IMR-90 (cell line): Measurements from ENCODE around the gene PTPN3. TPM values are rescaled to one million over a fixed set of nuclear protein-coding genes. Genes with fewer than 3 reads are reported as not detected.

Source experiments
- ATAC-seq: fragments of 200-7000 bp; cut with Tn5 transposase; 2 replicates; pipeline ENCODE4 v1.9.1; 2020; ENCODE audit warnings: low read depth, mild to moderate bottlenecking, moderate library complexity
- BruUV-seq: library from RNA; stranded (reverse); fragments of 400-500 nt; replicated peaks from 2 replicates; lab custom pipeline; 2021; lab: Mats Ljungman, UMichigan
- CTCF ChIA-PET: fragments of 300-600 bp; formaldehyde crosslinking; extraction: SDS; loops from one replicate; lab custom pipeline; 2021; ENCODE audit warnings: antibody characterized with exemption; lab: Yijun Ruan, JAX
- POLR2A ChIA-PET: fragments of 300-600 bp; sonication (Branson Sonifier 250); formaldehyde crosslinking; loops from one replicate; lab custom pipeline; 2022; ENCODE audit warnings: antibody characterized with exemption; ENCODE audit not compliant: unreplicated experiment; lab: Charles Lee
- DNase-seq: peaks from one replicate; pipeline ENCODE4 v3.0.0; 2013
- H2AFZ ChIP-seq: replicated peaks from 2 replicates; pipeline ENCODE3; 2013; ENCODE audit warnings: low read length, mild to moderate bottlenecking; ENCODE audit not compliant: poor library complexity
- H2AK5ac ChIP-seq: 2 replicates; pipeline ENCODE4 v1.6.1; 2013; ENCODE audit warnings: low read depth, low read length, inconsistent platforms
- H2AK9ac ChIP-seq: replicated peaks from 2 replicates; pipeline ENCODE3; 2013; ENCODE audit warnings: mild to moderate bottlenecking, low read depth, low read length, moderate library complexity; ENCODE audit not compliant: poor library complexity
- H2BK120ac ChIP-seq: 2 replicates; pipeline ENCODE4 v1.6.1; 2013; ENCODE audit warnings: low read depth, low read length, inconsistent platforms
- H2BK15ac ChIP-seq: 3 replicates; pipeline ENCODE4 v1.6.1; 2013; ENCODE audit warnings: low read depth, low read length, inconsistent platforms
- H2BK20ac ChIP-seq: 2 replicates; pipeline ENCODE4 v1.6.1; 2013; ENCODE audit warnings: low read depth, mild to moderate bottlenecking, inconsistent platforms, low read length, moderate library complexity
- H2BK5ac ChIP-seq: 2 replicates; pipeline ENCODE4 v1.6.1; 2013; ENCODE audit warnings: mild to moderate bottlenecking, low read depth, low read length, inconsistent platforms; ENCODE audit not compliant: poor library complexity, severe bottlenecking
- H3K14ac ChIP-seq: replicated peaks from 2 replicates; pipeline ENCODE4 v1.6.1; 2013; ENCODE audit warnings: low read depth, low read length, inconsistent platforms
- H3K18ac ChIP-seq: 2 replicates; pipeline ENCODE4 v1.6.1; 2013; ENCODE audit warnings: low read depth, low read length, control low read depth
- H3K23ac ChIP-seq: 2 replicates; pipeline ENCODE4 v1.6.1; 2013; ENCODE audit warnings: low read depth, low read length, inconsistent platforms
- H3K27ac ChIP-seq: 2 replicates; pipeline ENCODE4 v1.5.1; 2013; ENCODE audit warnings: mild to moderate bottlenecking, control low read depth, low read length; ENCODE audit not compliant: insufficient read depth
- H3K27me3 ChIP-seq: 2 replicates; pipeline ENCODE4 v1.6.1; 2013; ENCODE audit warnings: low read length; ENCODE audit not compliant: control insufficient read depth, insufficient read depth
- H3K36me3 ChIP-seq: 2 replicates; pipeline ENCODE4 v1.6.1; 2013; ENCODE audit warnings: low read length, mixed read lengths; ENCODE audit not compliant: control insufficient read depth, insufficient read depth
- H3K4ac ChIP-seq: 2 replicates; pipeline ENCODE4 v1.6.1; 2013; ENCODE audit warnings: low read depth, low read length, inconsistent platforms
- H3K4me1 ChIP-seq: 2 replicates; pipeline ENCODE4 v1.6.1; 2013; ENCODE audit warnings: low read length, mixed read lengths; ENCODE audit not compliant: control insufficient read depth, insufficient read depth
- H3K4me2 ChIP-seq: 2 replicates; pipeline ENCODE4 v1.6.1; 2013; ENCODE audit warnings: low read depth, mild to moderate bottlenecking, control low read depth, low read length, moderate library complexity
- H3K4me3 ChIP-seq: 2 replicates; pipeline ENCODE4 v1.5.1; 2013; ENCODE audit warnings: low read depth, mild to moderate bottlenecking, control low read depth, low read length, moderate library complexity; ENCODE audit not compliant: insufficient read depth
- H3K56ac ChIP-seq: 2 replicates; pipeline ENCODE4 v1.6.1; 2013; ENCODE audit warnings: low read length, inconsistent platforms; ENCODE audit not compliant: insufficient read depth; ENCODE audit errors: extremely low read depth
- H3K79me1 ChIP-seq, 2 experiments: 2 replicates each; pipeline ENCODE4 v1.6.1; 2013; ENCODE audit warnings: low read length in 2 of 2, inconsistent platforms in 1 of 2, low read depth in 1 of 2
- H3K9ac ChIP-seq: 2 replicates; pipeline ENCODE4 v1.6.1; 2013; ENCODE audit warnings: low read depth, low read length, control low read depth
- H3K9me1 ChIP-seq: 2 replicates; pipeline ENCODE4 v1.6.1; 2013; ENCODE audit warnings: low read length, inconsistent platforms; ENCODE audit not compliant: insufficient read depth
- H3K9me3 ChIP-seq: 2 replicates; pipeline ENCODE4 v1.6.1; 2013; ENCODE audit warnings: low read length; ENCODE audit not compliant: control insufficient read depth, insufficient read depth
- H4K20me1 ChIP-seq: 2 replicates; pipeline ENCODE4 v1.6.1; 2013; ENCODE audit warnings: low read length, inconsistent platforms; ENCODE audit not compliant: insufficient read depth
- H4K5ac ChIP-seq: 2 replicates; pipeline ENCODE4 v1.6.1; 2013; ENCODE audit warnings: mild to moderate bottlenecking, low read depth, low read length, control low read depth
- H4K8ac ChIP-seq, 2 experiments: 2 replicates each; pipeline ENCODE4 v1.6.1; 2013; ENCODE audit warnings: low read depth in 2 of 2, low read length in 2 of 2, control low read depth in 1 of 2, inconsistent platforms in 1 of 2
- H4K91ac ChIP-seq: 2 replicates; pipeline ENCODE4 v1.6.1; 2013; ENCODE audit warnings: low read depth, low read length, inconsistent platforms; ENCODE audit not compliant: insufficient read depth
- BHLHE40 ChIP-seq: fragments of 150-350 bp; IDR thresholded peaks from 2 replicates; pipeline ENCODE4 v1.6.1; 2016; ENCODE audit warnings: mild to moderate bottlenecking, low read depth, low read length
- CEBPB ChIP-seq: IDR thresholded peaks from 2 replicates; pipeline ENCODE4 v1.6.1; 2012; ENCODE audit warnings: low read depth, low read length, improper control_type of control experiment
- CHD1 ChIP-seq: IDR thresholded peaks from 2 replicates; pipeline ENCODE4 v1.6.1; 2012; ENCODE audit warnings: low read depth, low read length, improper control_type of control experiment
- CTCF ChIP-seq: conservative IDR thresholded peaks from 2 replicates; pipeline ENCODE4 v1.5.1; 2012; ENCODE audit warnings: mild to moderate bottlenecking, low read depth, low read length, improper control_type of control experiment
- FOS ChIP-seq: fragments of 150-350 bp; IDR thresholded peaks from 2 replicates; pipeline ENCODE4 v1.6.1; 2016; ENCODE audit warnings: low read depth, low read length
- MAFK ChIP-seq: IDR thresholded peaks from 2 replicates; pipeline ENCODE4 v1.6.1; 2012; ENCODE audit warnings: low read depth, low read length, improper control_type of control experiment
- MAZ ChIP-seq: IDR thresholded peaks from 2 replicates; pipeline ENCODE4 v1.6.1; 2012; ENCODE audit warnings: low read depth, mild to moderate bottlenecking, low read length, improper control_type of control experiment, moderate library complexity, borderline replicate concordance
- MXI1 ChIP-seq: IDR thresholded peaks from 2 replicates; pipeline ENCODE4 v1.6.1; 2012; ENCODE audit warnings: low read depth, mild to moderate bottlenecking, low read length, moderate library complexity, borderline replicate concordance
- NFE2L2 ChIP-seq: fragments of 150-350 bp; IDR thresholded peaks from 2 replicates; pipeline ENCODE4 v1.6.1; 2016; ENCODE audit warnings: low read depth, mild to moderate bottlenecking, low read length
- POLR2A ChIP-seq: IDR thresholded peaks from 2 replicates; pipeline ENCODE4 v1.6.1; 2012; ENCODE audit warnings: mild to moderate bottlenecking, low read depth, low read length
- RAD21 ChIP-seq: IDR thresholded peaks from 2 replicates; pipeline ENCODE4 v1.6.1; 2012; ENCODE audit warnings: low read length, improper control_type of control experiment
- RCOR1 ChIP-seq: IDR thresholded peaks from 2 replicates; pipeline ENCODE4 v1.6.1; 2012; ENCODE audit warnings: mild to moderate bottlenecking, low read length, improper control_type of control experiment; ENCODE audit not compliant: insufficient replicate concordance
- RFX5 ChIP-seq: IDR thresholded peaks from 2 replicates; pipeline ENCODE4 v1.8.0; 2012; ENCODE audit warnings: low read depth, mild to moderate bottlenecking, low read length, moderate library complexity
- SMC3 ChIP-seq: fragments of 150-350 bp; IDR thresholded peaks from 2 replicates; pipeline ENCODE4 v1.6.1; 2016; ENCODE audit warnings: low read depth, mild to moderate bottlenecking, antibody characterized with exemption, low read length, moderate library complexity
- USF2 ChIP-seq: fragments of 150-350 bp; IDR thresholded peaks from 2 replicates; pipeline ENCODE4 v1.6.1; 2017; ENCODE audit warnings: mild to moderate bottlenecking, antibody characterized with exemption, low read length, low read depth
- WGBS, 2 experiments: methylation state at CpG; one replicate each; pipeline versions ENCODE4 v1.1.5 to v1.1.7; 2013; ENCODE audit warnings: missing lambda C conversion rate in 2 of 2; ENCODE audit not compliant: insufficient read length in 1 of 2; ENCODE audit errors: extremely low coverage in 2 of 2; 5-methylcytosine and 5-hydroxymethylcytosine counted together
- dilution Hi-C: fragments of 300-500 bp; cut with HindIII; formaldehyde crosslinking; loops from one replicate; pipeline ENCODE4 v1.14.3; 2018; ENCODE audit warnings: low sequenced_read_pairs; ENCODE audit not compliant: unreplicated experiment
- in situ Hi-C: fragments of 300-500 bp; cut with MboI; formaldehyde crosslinking; loops from 3 replicates; pipeline ENCODE4 v1.14.3; 2019; ENCODE audit warnings: low sequenced_read_pairs, inconsistent platforms, mixed read lengths
- intact Hi-C: fragments of 100-400 bp; cut with micrococcal nuclease; formaldehyde crosslinking; loops from 2 replicates; pipeline ENCODE4 v1.10.0; 2022
- polyA plus RNA-seq, 3 experiments: library from polyadenylated mRNA; depleted of rRNA; stranded (reverse); fragments of >200 nt; gene quantifications; 2 replicates each; pipeline ENCODE4 v1.2.3, GENCODE V29; 2012; ENCODE audit warnings: low replicate concordance in 1 of 3
- total RNA-seq: library from RNA; depleted of rRNA; stranded (reverse); fragments of >200 nt; gene quantifications from 2 replicates; pipeline ENCODE4 v1.2.3, GENCODE V29; 2012
- TF ChIP-seq, protein P1 (sequence below): fragments of 150-350 bp; IDR thresholded peaks from 2 replicates; pipeline ENCODE4 v1.6.1; 2016; ENCODE audit warnings: low read depth, mild to moderate bottlenecking, low read length, moderate library complexity, borderline replicate concordance

The PTPN3 gene
- total and polyA plus RNA-seq, 2 of the 4 experiments (the other 2 are of a cell fraction): 0.72 to 0.89 TPM

DNA sequence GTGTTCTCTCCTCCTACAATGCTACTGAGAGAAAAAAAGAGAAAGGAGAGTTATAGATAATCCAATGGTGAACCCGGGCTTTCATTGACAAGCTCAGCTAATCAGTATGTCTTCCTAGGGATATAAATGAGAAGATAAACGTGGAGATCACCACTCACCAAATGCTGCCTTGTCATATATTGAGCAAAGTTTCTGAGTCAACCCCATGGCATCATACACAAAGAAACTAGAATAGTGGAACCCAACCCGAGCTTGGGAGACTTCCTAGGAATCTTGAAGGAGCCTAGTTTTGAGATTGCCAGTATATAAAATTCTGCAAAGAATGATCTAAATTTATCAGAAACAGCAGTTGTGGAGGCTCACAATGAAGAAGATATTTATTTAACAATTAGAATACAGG, 47.8 kb downstream of the PTPN3 start:
- Histone ChIP-seq H4K5ac (no peak overlapping the region), H3K4me1 (peaks cover 8% of the 10 kb centered on the region; the same call in 1 of the 2 replicates), H2AK5ac (no peak overlapping the region), H4K8ac (no peak overlapping the region), H3K27me3 (no peaks in the 10 kb centered on the region; the same call in none of the 2 replicates), H3K14ac (no peak overlapping the region), H3K36me3 (no peaks in the 10 kb centered on the region), H3K9ac (no peak overlapping the region), H2BK120ac (no peak overlapping the region), H3K23ac (no peak overlapping the region), H3K56ac (no peak overlapping the region), H3K9me1 (0 out of 2 replicates have a peak, but pooled peaks cover 5% of the 10 kb centered on the region), H3K4me3 (no peak overlapping the region), H3K27ac (no peak overlapping the region), H4K91ac (no peak overlapping the region), H2BK20ac (no peak overlapping the region), H3K4ac (no peak overlapping the region), H2BK5ac (no peak overlapping the region), H4K20me1 (no peaks in the 10 kb centered on the region), H3K4me2 (no peak overlapping the region), H3K79me1 (no peaks in the 10 kb centered on the region), H2AK9ac (no peak overlapping the region), H2BK15ac (no peak overlapping the region), H2AFZ (no peak overlapping the region), H3K18ac (no peak overlapping the region), H3K9me3 (no peaks in the 10 kb centered on the region)
- WGBS, 2 experiments: no CpG with 5 or more reads among the region's 3 CpGs
- no peak for TF ChIP-seq POLR2A
- no peak for TF ChIP-seq CHD1
- TF ChIP-seq BHLHE40: no peak
- no peak for TF ChIP-seq MXI1
- TF ChIP-seq NFE2L2: no peak
- no peak for TF ChIP-seq FOS
- TF ChIP-seq CTCF: no peak
- TF ChIP-seq CEBPB: no peak
- TF ChIP-seq RCOR1: no peak
- TF ChIP-seq, protein P1, sequence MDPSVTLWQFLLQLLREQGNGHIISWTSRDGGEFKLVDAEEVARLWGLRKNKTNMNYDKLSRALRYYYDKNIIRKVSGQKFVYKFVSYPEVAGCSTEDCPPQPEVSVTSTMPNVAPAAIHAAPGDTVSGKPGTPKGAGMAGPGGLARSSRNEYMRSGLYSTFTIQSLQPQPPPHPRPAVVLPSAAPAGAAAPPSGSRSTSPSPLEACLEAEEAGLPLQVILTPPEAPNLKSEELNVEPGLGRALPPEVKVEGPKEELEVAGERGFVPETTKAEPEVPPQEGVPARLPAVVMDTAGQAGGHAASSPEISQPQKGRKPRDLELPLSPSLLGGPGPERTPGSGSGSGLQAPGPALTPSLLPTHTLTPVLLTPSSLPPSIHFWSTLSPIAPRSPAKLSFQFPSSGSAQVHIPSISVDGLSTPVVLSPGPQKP: no peak
- no peak for TF ChIP-seq MAZ
- TF ChIP-seq RFX5: no peak
- TF ChIP-seq MAFK: no peak
- no peak for TF ChIP-seq RAD21
- no peak for TF ChIP-seq USF2
- no peak for TF ChIP-seq SMC3
- no TSS peak for BruUV-seq
- no peak for ATAC-seq
- peak; percentile 12 for DNase-seq
- in situ Hi-C loops (no loop called here), intact Hi-C loops (no loop called here), dilution Hi-C loops (no loop called here)
- ChIA-PET CTCF (interaction anchor here (2.3 kb wide), 1 partner anchor 19 kb away, joined by 9 read pairs; no protein-coding TSS in a partner anchor), POLR2A (no interaction called here)
